Liver (tissue), 9 donors: ENCODE measurements around the gene CAMK1D. TPM values are rescaled to one million over a fixed set of nuclear protein-coding genes. Genes with fewer than 3 reads are reported as not detected.
"Not testable (repeated sequence)": the region's sequence is repeated elsewhere in the genome, so short reads cannot be mapped to it uniquely, and the experiment has no call there.

Experiments used
- DNase-seq: peaks from one replicate; pipeline ENCODE4 v3.0.0-alpha.2; 2017; ENCODE audit warnings: low spot score
- H3K27ac ChIP-seq, 2 donors: one replicate each; pipeline ENCODE4 v1.7.0; 2013; ENCODE audit warnings: inconsistent platforms in 2 of 2, low read length in 2 of 2, control low read depth in 1 of 2, low read depth in 1 of 2, mild to moderate bottlenecking in 1 of 2
- H3K27me3 ChIP-seq, 4 donors: one replicate each; pipeline versions ENCODE4 v1.6.1 to v1.7.0; 2013; ENCODE audit warnings: low read length in 3 of 4, inconsistent platforms in 1 of 4, mild to moderate bottlenecking in 1 of 4, moderate library complexity in 1 of 4; ENCODE audit not compliant: control insufficient read depth in 4 of 4, insufficient read depth in 4 of 4
- H3K36me3 ChIP-seq, 4 donors: one replicate each; pipeline versions ENCODE4 v1.6.1 to v1.7.0; 2013; ENCODE audit warnings: low read length in 3 of 4, mild to moderate bottlenecking in 3 of 4, low read depth in 1 of 4, moderate library complexity in 1 of 4; ENCODE audit not compliant: control insufficient read depth in 4 of 4, insufficient read depth in 3 of 4
- H3K4me1 ChIP-seq, 4 donors: one replicate each; pipeline versions ENCODE4 v1.6.1 to v1.7.0; 2013; ENCODE audit warnings: low read length in 3 of 4, mild to moderate bottlenecking in 3 of 4, moderate library complexity in 1 of 4; ENCODE audit not compliant: control insufficient read depth in 4 of 4, insufficient read depth in 4 of 4
- H3K4me3 ChIP-seq, 3 donors: one replicate each; pipeline versions ENCODE4 v1.6.1 to v1.7.0; 2013; ENCODE audit warnings: low read length in 3 of 3, control low read depth in 1 of 3, low read depth in 1 of 3, mild to moderate bottlenecking in 1 of 3
- H3K9ac ChIP-seq, 2 donors: one replicate each; pipeline ENCODE4 v1.7.0; 2013; ENCODE audit warnings: low read length in 2 of 2, mild to moderate bottlenecking in 2 of 2, moderate library complexity in 2 of 2, control low read depth in 1 of 2, low read depth in 1 of 2
- H3K9me3 ChIP-seq, 4 donors: one replicate each; pipeline versions ENCODE4 v1.6.1 to v1.7.0; 2013; ENCODE audit warnings: low read length in 3 of 4; ENCODE audit not compliant: control insufficient read depth in 4 of 4
- EGR1 ChIP-seq, 2 donors: IDR thresholded peaks; 2 replicates each; pipeline ENCODE4 v1.6.1; 2016 to 2018; ENCODE audit warnings: antibody characterized with exemption in 2 of 2, low read depth in 2 of 2
- FOXA1 ChIP-seq: IDR thresholded peaks from 2 replicates; pipeline ENCODE4 v1.6.1; 2016; ENCODE audit warnings: antibody characterized with exemption
- FOXA2 ChIP-seq: IDR thresholded peaks from 2 replicates; pipeline ENCODE4 v1.6.1; 2016; ENCODE audit warnings: antibody characterized with exemption
- GABPA ChIP-seq, 2 donors: IDR thresholded peaks in 1 of 2; conservative IDR thresholded peaks in 1 of 2; 2 replicates each; pipeline ENCODE4 v1.6.1; 2016; ENCODE audit warnings: antibody characterized with exemption in 2 of 2, mild to moderate bottlenecking in 1 of 2, moderate library complexity in 1 of 2
- HNF4A ChIP-seq, 2 donors: conservative IDR thresholded peaks; 2 replicates each; pipeline ENCODE4 v1.6.1; 2016; ENCODE audit warnings: antibody characterized with exemption in 2 of 2, mild to moderate bottlenecking in 2 of 2
- NR2F2 ChIP-seq: IDR thresholded peaks from 2 replicates; pipeline ENCODE4 v1.6.1; 2016; ENCODE audit warnings: antibody characterized with exemption
- RAD21 ChIP-seq, 2 donors: IDR thresholded peaks; 2 replicates each; pipeline ENCODE4 v1.6.1; 2016; ENCODE audit warnings: antibody characterized with exemption in 2 of 2, mild to moderate bottlenecking in 2 of 2
- RXRA ChIP-seq, 2 donors: IDR thresholded peaks; 2 replicates each; pipeline ENCODE4 v1.6.1; 2017 to 2018; ENCODE audit warnings: antibody characterized with exemption in 2 of 2, mild to moderate bottlenecking in 1 of 2
- SP1 ChIP-seq: IDR thresholded peaks from 2 replicates; pipeline ENCODE4 v1.6.1; 2018; ENCODE audit warnings: antibody characterized with exemption, mild to moderate bottlenecking
- TAF1 ChIP-seq: conservative IDR thresholded peaks from 2 replicates; pipeline ENCODE4 v1.6.1; 2016; ENCODE audit warnings: antibody characterized with exemption, mild to moderate bottlenecking
- YY1 ChIP-seq: IDR thresholded peaks from 2 replicates; pipeline ENCODE4 v1.6.1; 2016; ENCODE audit warnings: antibody characterized with exemption, mild to moderate bottlenecking
- ZBTB33 ChIP-seq: IDR thresholded peaks from 2 replicates; pipeline ENCODE4 v1.6.1; 2016; ENCODE audit warnings: antibody characterized with exemption
- WGBS: extraction: QIAGEN DNeasy Blood & Tissue Kit; methylation state at CpG from one replicate; pipeline ENCODE4 v1.1.7; 2013; 5-methylcytosine and 5-hydroxymethylcytosine counted together
- polyA plus RNA-seq, 2 donors: library from polyadenylated mRNA; stranded (reverse) in 1 of 2; unstranded in 1 of 2; fragments of 200-250 nt in 1 of 2; fragments of >200 nt in 1 of 2; fragmentation: Nextera tagmentation in 1 of 2; extraction: Ambion mirVana in 1 of 2; gene quantifications; one replicate each; pipeline versions ENCODE4 v1.2.1 to v1.2.3, GENCODE V29; 2013 to 2015
- total RNA-seq, 2 donors: library from RNA; depleted of rRNA; stranded (reverse); fragments of >200 nt; gene quantifications; one replicate each; pipeline ENCODE4 v1.2.3, GENCODE V29; 2014
- TF ChIP-seq, protein P1 (sequence below): IDR thresholded peaks from 2 replicates; pipeline ENCODE4 v1.6.1; 2016; ENCODE audit warnings: antibody characterized with exemption, mild to moderate bottlenecking
- TF ChIP-seq, protein P2 (sequence below): fragments of 150-350 bp; IDR thresholded peaks from 2 replicates; pipeline ENCODE4 v1.5.1; 2017; ENCODE audit warnings: improper control_type of control experiment, low read depth, low read length; ENCODE audit not compliant: missing input control
- TF ChIP-seq, protein P3 (sequence below): IDR thresholded peaks from 2 replicates; pipeline ENCODE4 v1.6.1; 2016; ENCODE audit warnings: antibody characterized with exemption
- TF ChIP-seq, protein P4 (sequence below): IDR thresholded peaks from 2 replicates; pipeline ENCODE4 v1.6.1; 2016; ENCODE audit warnings: antibody characterized with exemption
- donor health status: healthy.
- donor health status: healthy.
- donor health status: healthy.
- donor health status: healthy.
- donor health status: healthy.

The CAMK1D gene
- total RNA-seq: 10 to 100 TPM in 1 of 2 donors, 1 to 10 TPM in 1; 2.7 to 10.1 TPM
- 1 to 10 TPM; 3.3 to 5.2 TPM for polyA plus RNA-seq

DNA sequence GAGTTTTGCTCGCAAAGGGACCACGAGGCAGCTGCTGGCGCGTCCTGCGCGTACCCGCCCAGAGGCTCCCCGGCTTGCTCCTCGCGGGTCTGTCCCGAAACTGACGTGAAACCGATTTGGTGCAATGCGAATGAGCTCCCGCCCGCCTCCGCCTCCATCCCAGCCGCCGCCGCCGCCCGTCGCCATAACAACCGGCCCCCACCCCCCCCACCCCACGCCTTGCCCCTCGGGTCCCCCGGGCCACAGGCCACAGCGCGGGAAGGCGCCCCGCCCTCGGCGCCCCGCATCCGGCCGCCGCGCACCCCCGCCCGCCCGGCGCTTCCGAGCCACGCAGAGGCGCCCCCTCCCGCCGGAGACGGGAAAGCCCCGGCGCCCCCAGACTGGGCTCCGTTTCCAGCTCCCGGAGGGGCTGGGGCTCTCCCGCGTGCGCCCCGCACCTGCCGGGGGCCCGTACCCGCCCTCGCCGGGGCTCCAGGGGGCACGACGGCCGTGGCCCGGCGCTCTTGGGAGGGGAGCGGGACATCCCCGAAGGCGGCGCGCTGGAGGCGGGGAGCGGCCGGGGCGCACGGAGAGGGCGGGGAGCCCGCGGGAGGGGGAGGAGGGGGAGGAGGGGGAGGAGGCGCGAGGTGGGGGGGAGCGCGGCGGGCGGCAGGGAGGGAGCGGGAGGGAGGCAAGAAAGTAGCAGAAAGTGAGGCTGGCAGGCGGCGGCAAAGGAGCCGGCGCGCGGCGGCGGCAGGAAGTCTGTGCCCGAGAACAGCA lies at the start of gene CAMK1D:
CAMK1D (plus strand) TSS at position 678 of the 759 bp plus-strand sequence.
- Histone ChIP-seq H3K27me3 (no peaks in the 10 kb centered on the region), H3K9me3 (no peaks in the 10 kb centered on the region), H3K36me3 (no peaks in the 10 kb centered on the region), H3K9ac (peak within 1 kb of the TSS; percentile 59 to 80), H3K4me1 (peaks cover 8 to 37% (median 23%) of the 10 kb centered on the region in 4 donors), H3K4me3 (peak within 1 kb of the TSS; percentile 76 to 94 (median 90)), H3K27ac (peak within 1 kb of the TSS; percentile 82 to 83)
- under 1% methylated on average over 95 of the region's 95 CpGs for WGBS
- peak; percentile 72 for DNase-seq
- TF ChIP-seq RAD21 (IDR thresholded peaks at IDR 0.05): peak in 1 of 2 donors; percentile 39
- no peak for TF ChIP-seq HNF4A (conservative IDR thresholded peaks at IDR 0.05)
- no peak for TF ChIP-seq RXRA (IDR thresholded peaks at IDR 0.05)
- TF ChIP-seq ZBTB33: no peak
- TF ChIP-seq, protein P1, sequence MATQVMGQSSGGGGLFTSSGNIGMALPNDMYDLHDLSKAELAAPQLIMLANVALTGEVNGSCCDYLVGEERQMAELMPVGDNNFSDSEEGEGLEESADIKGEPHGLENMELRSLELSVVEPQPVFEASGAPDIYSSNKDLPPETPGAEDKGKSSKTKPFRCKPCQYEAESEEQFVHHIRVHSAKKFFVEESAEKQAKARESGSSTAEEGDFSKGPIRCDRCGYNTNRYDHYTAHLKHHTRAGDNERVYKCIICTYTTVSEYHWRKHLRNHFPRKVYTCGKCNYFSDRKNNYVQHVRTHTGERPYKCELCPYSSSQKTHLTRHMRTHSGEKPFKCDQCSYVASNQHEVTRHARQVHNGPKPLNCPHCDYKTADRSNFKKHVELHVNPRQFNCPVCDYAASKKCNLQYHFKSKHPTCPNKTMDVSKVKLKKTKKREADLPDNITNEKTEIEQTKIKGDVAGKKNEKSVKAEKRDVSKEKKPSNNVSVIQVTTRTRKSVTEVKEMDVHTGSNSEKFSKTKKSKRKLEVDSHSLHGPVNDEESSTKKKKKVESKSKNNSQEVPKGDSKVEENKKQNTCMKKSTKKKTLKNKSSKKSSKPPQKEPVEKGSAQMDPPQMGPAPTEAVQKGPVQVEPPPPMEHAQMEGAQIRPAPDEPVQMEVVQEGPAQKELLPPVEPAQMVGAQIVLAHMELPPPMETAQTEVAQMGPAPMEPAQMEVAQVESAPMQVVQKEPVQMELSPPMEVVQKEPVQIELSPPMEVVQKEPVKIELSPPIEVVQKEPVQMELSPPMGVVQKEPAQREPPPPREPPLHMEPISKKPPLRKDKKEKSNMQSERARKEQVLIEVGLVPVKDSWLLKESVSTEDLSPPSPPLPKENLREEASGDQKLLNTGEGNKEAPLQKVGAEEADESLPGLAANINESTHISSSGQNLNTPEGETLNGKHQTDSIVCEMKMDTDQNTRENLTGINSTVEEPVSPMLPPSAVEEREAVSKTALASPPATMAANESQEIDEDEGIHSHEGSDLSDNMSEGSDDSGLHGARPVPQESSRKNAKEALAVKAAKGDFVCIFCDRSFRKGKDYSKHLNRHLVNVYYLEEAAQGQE: no peak
- TF ChIP-seq FOXA2: no peak

DNA sequence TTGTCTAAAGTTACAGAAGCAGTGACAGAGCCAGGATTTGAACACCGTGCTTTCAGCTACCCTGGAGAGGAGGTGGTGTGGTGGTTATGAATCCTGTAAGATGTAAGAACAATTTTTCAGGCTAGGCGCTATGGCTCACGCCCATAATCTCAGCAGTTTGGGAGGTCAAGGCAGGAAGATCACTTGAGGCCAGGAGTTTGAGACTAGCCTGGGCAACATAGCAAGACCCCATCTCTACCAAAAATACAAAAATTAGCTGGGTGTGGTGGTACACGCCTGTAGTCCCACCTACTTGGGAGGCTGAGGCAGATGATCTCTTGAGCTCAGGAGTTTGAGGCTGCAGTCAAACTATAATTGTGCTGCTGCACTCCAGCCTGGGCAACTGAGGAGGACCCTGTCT lies 48.3 kb upstream of the CAMK1D start:
- peaks cover 0 to 10% (median 4%) of the 10 kb centered on the region in 4 donors for H3K4me1 ChIP-seq
- H3K27ac ChIP-seq, H3K9me3 ChIP-seq, H3K4me3 ChIP-seq, H3K27me3 ChIP-seq, DNase-seq, H3K9ac ChIP-seq, H3K36me3 ChIP-seq: not testable (repeated sequence)
- 97% methylated on average over 4 of the region's 4 CpGs for WGBS

DNA sequence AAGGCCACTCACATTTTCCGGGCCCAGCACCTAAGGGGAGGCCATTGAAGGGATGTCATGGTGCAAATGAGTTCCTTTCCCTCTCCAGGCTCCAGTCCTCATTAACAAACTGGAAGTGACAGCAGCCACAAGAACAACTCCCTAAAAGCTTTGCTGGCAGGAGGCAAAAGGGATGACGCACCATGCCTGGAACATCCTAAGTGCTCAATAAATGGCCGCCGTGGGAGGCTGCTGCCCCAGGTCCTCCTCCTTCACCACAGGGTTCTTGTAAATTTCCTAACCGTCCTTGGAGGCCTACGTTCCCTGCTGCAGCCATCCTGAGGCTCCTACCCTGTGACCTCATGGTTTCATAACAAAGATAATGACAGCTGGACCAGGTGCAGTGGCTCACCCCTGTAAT lies 41.3 kb upstream of the CAMK1D start:
- DNase-seq: no peak
- Histone ChIP-seq H3K4me3 (no peak overlapping the region), H3K27me3 (no peaks in the 10 kb centered on the region), H3K36me3 (no peaks in the 10 kb centered on the region), H3K4me1 (no peaks in the 10 kb centered on the region), H3K9ac (no peak overlapping the region), H3K27ac (no peak overlapping the region), H3K9me3 (no peaks in the 10 kb centered on the region)
- 95% methylated on average over 6 of the region's 6 CpGs for WGBS
- TF ChIP-seq, protein P2, sequence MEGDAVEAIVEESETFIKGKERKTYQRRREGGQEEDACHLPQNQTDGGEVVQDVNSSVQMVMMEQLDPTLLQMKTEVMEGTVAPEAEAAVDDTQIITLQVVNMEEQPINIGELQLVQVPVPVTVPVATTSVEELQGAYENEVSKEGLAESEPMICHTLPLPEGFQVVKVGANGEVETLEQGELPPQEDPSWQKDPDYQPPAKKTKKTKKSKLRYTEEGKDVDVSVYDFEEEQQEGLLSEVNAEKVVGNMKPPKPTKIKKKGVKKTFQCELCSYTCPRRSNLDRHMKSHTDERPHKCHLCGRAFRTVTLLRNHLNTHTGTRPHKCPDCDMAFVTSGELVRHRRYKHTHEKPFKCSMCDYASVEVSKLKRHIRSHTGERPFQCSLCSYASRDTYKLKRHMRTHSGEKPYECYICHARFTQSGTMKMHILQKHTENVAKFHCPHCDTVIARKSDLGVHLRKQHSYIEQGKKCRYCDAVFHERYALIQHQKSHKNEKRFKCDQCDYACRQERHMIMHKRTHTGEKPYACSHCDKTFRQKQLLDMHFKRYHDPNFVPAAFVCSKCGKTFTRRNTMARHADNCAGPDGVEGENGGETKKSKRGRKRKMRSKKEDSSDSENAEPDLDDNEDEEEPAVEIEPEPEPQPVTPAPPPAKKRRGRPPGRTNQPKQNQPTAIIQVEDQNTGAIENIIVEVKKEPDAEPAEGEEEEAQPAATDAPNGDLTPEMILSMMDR: no peak
- TF ChIP-seq YY1: no peak
- no peak for TF ChIP-seq ZBTB33
- TF ChIP-seq, protein P3, sequence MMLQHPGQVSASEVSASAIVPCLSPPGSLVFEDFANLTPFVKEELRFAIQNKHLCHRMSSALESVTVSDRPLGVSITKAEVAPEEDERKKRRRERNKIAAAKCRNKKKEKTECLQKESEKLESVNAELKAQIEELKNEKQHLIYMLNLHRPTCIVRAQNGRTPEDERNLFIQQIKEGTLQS: no peak
- no peak for TF ChIP-seq RXRA (IDR thresholded peaks at IDR 0.05)
- TF ChIP-seq TAF1: no peak
- no peak for TF ChIP-seq FOXA1
- TF ChIP-seq, protein P4, sequence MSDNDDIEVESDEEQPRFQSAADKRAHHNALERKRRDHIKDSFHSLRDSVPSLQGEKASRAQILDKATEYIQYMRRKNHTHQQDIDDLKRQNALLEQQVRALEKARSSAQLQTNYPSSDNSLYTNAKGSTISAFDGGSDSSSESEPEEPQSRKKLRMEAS: no peak
- TF ChIP-seq SP1: no peak
- TF ChIP-seq EGR1 (IDR thresholded peaks at IDR 0.05; ENCODE audit: low read depth in 2 of 2): no peak
- no peak for TF ChIP-seq NR2F2
- no peak for TF ChIP-seq GABPA (IDR thresholded peaks at IDR 0.05 in 1 of 2, conservative IDR thresholded peaks at IDR 0.05 in 1 of 2)
- no peak for TF ChIP-seq RAD21 (IDR thresholded peaks at IDR 0.05)
